Fibroblast of lung (primary cell): Measurements from ENCODE around the gene FOXK2. TPM values are rescaled to one million over a fixed set of nuclear protein-coding genes. Genes with fewer than 3 reads are reported as not detected.

ENCODE experiments used
- DNase-seq, 2 donors: peaks; one replicate each; pipeline versions ENCODE4 v3.0.0 to v3.0.0-alpha.2; 2010; ENCODE audit warnings: low read depth in 2 of 2
- H2AFZ ChIP-seq: 2 replicates; pipeline ENCODE4 v1.5.1; 2012; ENCODE audit warnings: low read length, control low read depth, inconsistent platforms
- H3K27ac ChIP-seq: 2 replicates; pipeline ENCODE4 v1.5.1; 2011; ENCODE audit warnings: low read length, control low read depth; ENCODE audit not compliant: insufficient read depth
- H3K27me3 ChIP-seq: 2 replicates; pipeline ENCODE4 v1.5.1; 2011; ENCODE audit warnings: mild to moderate bottlenecking, low read length; ENCODE audit not compliant: control insufficient read depth, insufficient read depth
- H3K36me3 ChIP-seq: 2 replicates; pipeline ENCODE4 v1.5.1; 2011; ENCODE audit warnings: low read length; ENCODE audit not compliant: control insufficient read depth, insufficient read depth
- H3K4me1 ChIP-seq: 2 replicates; pipeline ENCODE4 v1.5.1; 2011; ENCODE audit warnings: low read length; ENCODE audit not compliant: control insufficient read depth, insufficient read depth; ENCODE audit errors: extremely low read depth
- H3K4me2 ChIP-seq: 2 replicates; pipeline ENCODE4 v1.5.1; 2011; ENCODE audit warnings: low read length, control low read depth; ENCODE audit not compliant: insufficient read depth; ENCODE audit errors: extremely low read depth
- H3K4me3 ChIP-seq, 4 experiments: fragments of 200-600 bp in 1 of 4; sonication (generic) in 1 of 4; replicated peaks in 1 of 4; 2 replicates each; pipeline ENCODE4 v1.5.1; 2011 to 2016; ENCODE audit warnings: low read length in 4 of 4, low read depth in 3 of 4, mild to moderate bottlenecking in 3 of 4, control low read depth in 2 of 4, inconsistent platforms in 1 of 4, mixed read lengths in 1 of 4; ENCODE audit not compliant: insufficient read depth in 1 of 4; ENCODE audit errors: control extremely low read depth in 1 of 4
- H3K79me2 ChIP-seq: 2 replicates; pipeline ENCODE4 v1.5.1; 2012; ENCODE audit warnings: mild to moderate bottlenecking, low read length, inconsistent platforms; ENCODE audit not compliant: control insufficient read depth, insufficient read depth
- H3K9ac ChIP-seq: 2 replicates; pipeline ENCODE4 v1.5.1; 2011; ENCODE audit warnings: mild to moderate bottlenecking, low read length, control low read depth; ENCODE audit not compliant: insufficient read depth
- H3K9me3 ChIP-seq: 2 replicates; pipeline ENCODE4 v1.5.1; 2012; ENCODE audit warnings: low read depth, low read length; ENCODE audit not compliant: control insufficient read depth, insufficient read depth
- H4K20me1 ChIP-seq: 2 replicates; pipeline ENCODE4 v1.5.1; 2011; ENCODE audit warnings: low read length; ENCODE audit not compliant: control insufficient read depth, insufficient read depth; ENCODE audit errors: extremely low read depth
- CTCF ChIP-seq, 2 donors: IDR thresholded peaks in 1 of 2; conservative IDR thresholded peaks in 1 of 2; 1 replicate in 1 of 2; 2 replicates in 1 of 2; pipeline ENCODE4 v1.5.1; 2011 to 2012; ENCODE audit warnings: low read length in 2 of 2, control low read depth in 1 of 2, inconsistent platforms in 1 of 2, low read depth in 1 of 2, mild to moderate bottlenecking in 1 of 2
- EZH2 ChIP-seq: IDR thresholded peaks from 2 replicates; pipeline ENCODE4 v1.5.1; 2012; ENCODE audit warnings: low read length, control low read depth, mild to moderate bottlenecking; ENCODE audit errors: missing control alignments
- polyA plus RNA-seq, 2 donors: library from polyadenylated mRNA; depleted of rRNA in 1 of 2; stranded (reverse) in 1 of 2; unstranded in 1 of 2; fragments of >200 nt; gene quantifications; 2 replicates each; pipeline ENCODE4 v1.2.1, GENCODE V29; 2011 to 2012; ENCODE audit warnings: missing spikeins in 1 of 2
- total RNA-seq: library from RNA; depleted of rRNA; stranded (reverse); fragments of >200 nt; gene quantifications from 2 replicates; pipeline ENCODE4 v1.2.1, GENCODE V29; 2014

FOXK2 gene
- total and polyA plus RNA-seq, 2 donors (not counting 1 experiment from before 2014, with no cell fraction given) = 23.5 to 33.2 TPM

- Histone ChIP-seq H3K4me1 (no peaks in the 10 kb centered on the region), H3K79me2 (no peaks in the 10 kb centered on the region), H3K9me3 (no peaks in the 10 kb centered on the region), H3K4me3 (no peak overlapping the region), H2AFZ (no peak overlapping the region), H3K9ac (no peak overlapping the region), H3K27me3 (no peaks in the 10 kb centered on the region), H3K4me2 (no peak overlapping the region), H3K27ac (no peak overlapping the region), H3K36me3 (peaks cover 21% of the 10 kb centered on the region), H4K20me1 (no peaks in the 10 kb centered on the region)
- no peak for TF ChIP-seq CTCF (conservative IDR thresholded peaks at IDR 0.05 in 1 of 2, IDR thresholded peaks at IDR 0.05 in 1 of 2; ENCODE audit: low read depth in 1 of 2, low read length in 2 of 2)
- TF ChIP-seq EZH2 = no peak
- no peak for DNase-seq
These were observed 67.2 kb downstream of the FOXK2 start for GRCh38 chr17:82586576-82587233.

DNA sequence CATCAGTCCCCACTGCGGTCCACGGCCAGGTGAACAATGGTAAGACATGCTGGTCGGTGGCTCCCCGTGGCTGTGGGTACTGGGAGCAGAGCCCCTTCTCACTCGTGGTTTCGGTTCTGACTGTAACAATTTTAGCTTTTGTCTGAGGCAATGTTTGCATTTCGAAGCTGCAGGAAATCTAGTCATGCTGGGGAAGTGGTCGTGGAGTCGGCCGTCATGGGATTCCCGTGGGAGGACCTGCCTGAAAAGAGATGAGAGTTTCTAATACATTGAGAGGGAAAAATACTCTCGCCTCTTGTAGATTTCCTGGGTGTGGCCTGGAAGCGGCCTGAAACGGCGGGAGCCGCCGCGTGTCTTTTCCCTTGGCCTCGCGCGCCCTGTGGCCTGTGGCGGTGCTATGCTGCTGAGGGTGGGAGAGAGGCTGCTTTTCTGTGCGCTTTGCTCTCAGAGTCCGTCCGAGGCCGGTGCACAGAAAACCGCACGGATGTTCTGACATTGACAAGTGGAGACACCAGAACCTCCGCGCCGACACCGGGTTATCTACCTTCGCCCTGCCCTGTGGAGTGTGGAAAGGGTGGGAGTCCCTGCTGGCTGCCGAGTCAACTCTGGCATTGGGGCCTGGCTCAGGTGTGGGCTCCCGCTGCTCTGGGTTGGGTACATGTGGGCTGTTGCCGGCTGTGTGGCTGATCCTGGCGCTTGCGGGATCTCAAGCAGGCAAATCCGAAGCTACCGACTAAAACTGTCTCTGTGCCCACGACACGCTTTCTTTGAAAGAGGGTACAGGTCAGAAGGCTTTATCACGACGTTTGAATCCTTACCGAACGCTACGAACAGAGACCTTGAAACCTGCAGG is 67.9 kb downstream of the FOXK2 start:
- H3K27ac ChIP-seq = no peak overlapping the region
- H3K36me3 ChIP-seq = peaks cover 17% of the 10 kb centered on the region
- TF ChIP-seq EZH2 = no peak
- TF ChIP-seq CTCF (conservative IDR thresholded peaks at IDR 0.05 in 1 of 2, IDR thresholded peaks at IDR 0.05 in 1 of 2; ENCODE audit: low read depth in 1 of 2, low read length in 2 of 2) = no peak
- H4K20me1 ChIP-seq = no peaks in the 10 kb centered on the region
- no peaks in the 10 kb centered on the region for H3K79me2 ChIP-seq
- no peaks in the 10 kb centered on the region for H3K4me1 ChIP-seq
- no peaks in the 10 kb centered on the region for H3K27me3 ChIP-seq
- no peak overlapping the region for H3K9ac ChIP-seq
- H3K4me3 ChIP-seq = no peak overlapping the region
- no peak overlapping the region for H3K4me2 ChIP-seq
- H3K9me3 ChIP-seq = no peaks in the 10 kb centered on the region
- DNase-seq = no peak
- H2AFZ ChIP-seq = no peak overlapping the region
